ENCODE measurements around the gene AKAP13.

DNA sequence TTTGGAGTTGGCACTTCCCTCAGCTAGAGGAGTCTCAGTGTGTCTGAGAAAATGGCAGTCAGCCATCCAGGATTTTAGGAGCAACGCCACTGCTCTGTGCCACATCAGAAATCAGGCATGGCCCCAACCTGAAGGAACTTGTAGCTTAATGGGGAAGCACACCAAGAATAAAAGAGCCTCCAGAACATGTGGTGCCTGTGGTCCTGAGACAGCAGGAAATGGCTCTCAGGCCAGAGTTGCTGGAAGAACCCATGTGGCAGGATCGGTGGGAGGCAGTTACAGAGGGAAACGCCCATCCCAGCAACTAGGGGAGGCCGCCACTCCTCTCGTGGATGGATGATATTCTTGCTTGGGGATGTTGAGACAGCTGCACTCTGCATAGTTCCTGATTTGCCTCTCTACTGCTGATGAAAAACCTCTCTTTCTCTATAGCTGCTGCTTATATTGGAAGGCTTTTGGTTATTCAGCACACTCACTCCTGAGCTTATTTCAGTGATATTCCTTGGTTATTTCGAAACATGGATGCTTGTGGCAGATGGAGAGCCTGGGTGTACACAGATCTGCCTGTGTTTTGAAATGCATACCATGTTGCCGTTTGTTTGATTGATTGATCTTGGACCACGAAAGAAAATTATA, 361.9 kb downstream of the AKAP13 start:
- TF ChIP-seq, protein P1, sequence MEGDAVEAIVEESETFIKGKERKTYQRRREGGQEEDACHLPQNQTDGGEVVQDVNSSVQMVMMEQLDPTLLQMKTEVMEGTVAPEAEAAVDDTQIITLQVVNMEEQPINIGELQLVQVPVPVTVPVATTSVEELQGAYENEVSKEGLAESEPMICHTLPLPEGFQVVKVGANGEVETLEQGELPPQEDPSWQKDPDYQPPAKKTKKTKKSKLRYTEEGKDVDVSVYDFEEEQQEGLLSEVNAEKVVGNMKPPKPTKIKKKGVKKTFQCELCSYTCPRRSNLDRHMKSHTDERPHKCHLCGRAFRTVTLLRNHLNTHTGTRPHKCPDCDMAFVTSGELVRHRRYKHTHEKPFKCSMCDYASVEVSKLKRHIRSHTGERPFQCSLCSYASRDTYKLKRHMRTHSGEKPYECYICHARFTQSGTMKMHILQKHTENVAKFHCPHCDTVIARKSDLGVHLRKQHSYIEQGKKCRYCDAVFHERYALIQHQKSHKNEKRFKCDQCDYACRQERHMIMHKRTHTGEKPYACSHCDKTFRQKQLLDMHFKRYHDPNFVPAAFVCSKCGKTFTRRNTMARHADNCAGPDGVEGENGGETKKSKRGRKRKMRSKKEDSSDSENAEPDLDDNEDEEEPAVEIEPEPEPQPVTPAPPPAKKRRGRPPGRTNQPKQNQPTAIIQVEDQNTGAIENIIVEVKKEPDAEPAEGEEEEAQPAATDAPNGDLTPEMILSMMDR (conservative IDR thresholded peaks at IDR 0.05; ENCODE audit: low read depth, low read length), result no peak
- TF ChIP-seq EZH2 (IDR thresholded peaks at IDR 0.05; ENCODE audit: borderline replicate concordance, low read depth, low read length, poor library complexity, severe bottlenecking), result no peak

All from A673 (cell line).